GM12878 (cell line): ENCODE measurements around the gene PRUNE1.

Source experiments
- MYC ChIP-seq: IDR thresholded peaks from 2 replicates; pipeline ENCODE4 v1.6.1; 2011; ENCODE audit warnings: mild to moderate bottlenecking, low read length, moderate library complexity, inconsistent platforms; ENCODE audit not compliant: insufficient read depth, insufficient replicate concordance, insufficient read length, severe bottlenecking
- RFX5 ChIP-seq: IDR thresholded peaks from 2 replicates; pipeline ENCODE4 v1.6.1; 2011; ENCODE audit warnings: low read depth, low read length, improper control_type of control experiment
- TF ChIP-seq, protein P1 (sequence below), 3 experiments: IDR thresholded peaks in 2 of 3; conservative IDR thresholded peaks in 1 of 3; 2 replicates each; pipeline ENCODE4 v1.5.1; 2011; ENCODE audit warnings: low read depth in 3 of 3, low read length in 3 of 3, mild to moderate bottlenecking in 3 of 3, control low read depth in 2 of 3, moderate library complexity in 2 of 3, inconsistent platforms in 1 of 3, mixed read lengths in 1 of 3; ENCODE audit not compliant: control insufficient read depth in 2 of 3, insufficient read depth in 1 of 3; ENCODE audit errors: extremely low read depth in 1 of 3

DNA sequence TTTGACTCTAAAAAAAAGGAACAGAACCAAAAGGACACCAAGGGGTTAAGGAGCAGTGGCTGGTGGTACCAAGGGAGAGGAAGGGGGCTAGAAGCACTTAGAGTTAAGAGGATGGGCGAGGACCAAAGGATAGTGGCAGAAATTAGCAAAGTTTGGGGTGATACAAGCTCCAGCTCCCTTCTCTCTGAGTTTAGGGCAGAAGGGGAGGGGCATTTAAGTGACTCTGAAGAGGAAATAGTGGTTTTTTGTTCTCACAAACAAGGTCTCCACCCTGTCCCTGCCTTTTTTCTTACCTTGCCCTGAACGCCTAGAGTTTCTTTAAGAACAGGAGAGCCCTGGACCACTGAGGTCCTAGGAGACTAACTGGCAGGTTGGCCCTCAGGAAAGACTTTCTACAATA lies 47.9 kb downstream of the PRUNE1 start:
- TF ChIP-seq, protein P1, sequence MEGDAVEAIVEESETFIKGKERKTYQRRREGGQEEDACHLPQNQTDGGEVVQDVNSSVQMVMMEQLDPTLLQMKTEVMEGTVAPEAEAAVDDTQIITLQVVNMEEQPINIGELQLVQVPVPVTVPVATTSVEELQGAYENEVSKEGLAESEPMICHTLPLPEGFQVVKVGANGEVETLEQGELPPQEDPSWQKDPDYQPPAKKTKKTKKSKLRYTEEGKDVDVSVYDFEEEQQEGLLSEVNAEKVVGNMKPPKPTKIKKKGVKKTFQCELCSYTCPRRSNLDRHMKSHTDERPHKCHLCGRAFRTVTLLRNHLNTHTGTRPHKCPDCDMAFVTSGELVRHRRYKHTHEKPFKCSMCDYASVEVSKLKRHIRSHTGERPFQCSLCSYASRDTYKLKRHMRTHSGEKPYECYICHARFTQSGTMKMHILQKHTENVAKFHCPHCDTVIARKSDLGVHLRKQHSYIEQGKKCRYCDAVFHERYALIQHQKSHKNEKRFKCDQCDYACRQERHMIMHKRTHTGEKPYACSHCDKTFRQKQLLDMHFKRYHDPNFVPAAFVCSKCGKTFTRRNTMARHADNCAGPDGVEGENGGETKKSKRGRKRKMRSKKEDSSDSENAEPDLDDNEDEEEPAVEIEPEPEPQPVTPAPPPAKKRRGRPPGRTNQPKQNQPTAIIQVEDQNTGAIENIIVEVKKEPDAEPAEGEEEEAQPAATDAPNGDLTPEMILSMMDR (IDR thresholded peaks at IDR 0.05 in 2 of 3, conservative IDR thresholded peaks at IDR 0.05 in 1 of 3; ENCODE audit: control insufficient read depth in 2 of 3, extremely low read depth in 1 of 3, insufficient read depth in 1 of 3, low read depth in 3 of 3, low read length in 3 of 3) = no peak
- TF ChIP-seq MYC (no peak), RFX5 (no peak)
